K562 (cell line): ENCODE data around the gene VPS13D. TPM values are rescaled to one million over a fixed set of nuclear protein-coding genes. Genes with fewer than 3 reads are reported as not detected.

Experiments
- ATAC-seq: fragments of 200-7000 bp; cut with Tn5 transposase; 3 replicates; pipeline ENCODE4 v1.9.1; 2020; ENCODE audit warnings: moderate library complexity
- BruUV-seq: library from RNA; stranded (reverse); fragments of 400-500 nt; replicated peaks from 2 replicates; lab custom pipeline; 2021; lab: Mats Ljungman, UMichigan
- CTCF ChIA-PET: fragments of 300-600 bp; formaldehyde crosslinking; extraction: SDS; loops from one replicate; lab custom pipeline; 2021; ENCODE audit warnings: low intra/inter-chr PET ratio; lab: Yijun Ruan, JAX
- POLR2A ChIA-PET: fragments of 300-600, 350-650 bp; sonication (Branson Sonifier 250); formaldehyde crosslinking; extraction: SDS; loops from one replicate; lab custom pipeline; 2021; ENCODE audit warnings: antibody characterized with exemption, inconsistent platforms; lab: Yijun Ruan, JAX
- DNase-seq, 4 experiments: peaks; one replicate each; pipeline versions ENCODE4 v3.0.0 to v3.0.0-alpha.2; 2011 to 2018; ENCODE audit warnings: low spot score in 3 of 4, mixed read lengths in 3 of 4; ENCODE audit errors: extremely low read depth in 1 of 4
- FAIRE-seq: peaks from 2 replicates; lab custom pipeline; 2011; peaks lifted over from hg19 to GRCh38; lab: Jason Lieb, UNC
- H2AFZ ChIP-seq: 2 replicates; pipeline ENCODE4 v1.6.0; 2011; ENCODE audit warnings: low read depth, low read length, control low read depth, inconsistent platforms
- H3K27ac ChIP-seq: fragments of 200-600 bp; 3 replicates; pipeline ENCODE4 v1.8.0; 2011; ENCODE audit warnings: low read depth, mild to moderate bottlenecking, control low read depth, inconsistent platforms, low read length, moderate library complexity, mixed read lengths; ENCODE audit errors: extremely low read depth
- H3K27me3 ChIP-seq, 2 experiments: fragments of 300-600 bp in 1 of 2; 2 replicates in 1 of 2; 3 replicates in 1 of 2; pipeline versions ENCODE4 v1.6.0 to v1.8.0; 2011; ENCODE audit warnings: inconsistent platforms in 2 of 2, low read length in 2 of 2, mild to moderate bottlenecking in 1 of 2, mixed read lengths in 1 of 2, moderate library complexity in 1 of 2; ENCODE audit not compliant: control insufficient read depth in 2 of 2, insufficient read depth in 2 of 2
- H3K36me3 ChIP-seq: fragments of 300-600 bp; 3 replicates; pipeline ENCODE4 v1.8.0; 2011; ENCODE audit warnings: mild to moderate bottlenecking, low read length, inconsistent platforms; ENCODE audit not compliant: control insufficient read depth, insufficient read depth
- H3K4me1 ChIP-seq, 2 experiments: fragments of 200-600 bp in 1 of 2; replicated peaks in 1 of 2; 2 replicates in 1 of 2; 3 replicates in 1 of 2; pipeline versions ENCODE4 v1.5.1 to v1.8.0; 2011; ENCODE audit warnings: inconsistent platforms in 2 of 2, low read length in 2 of 2, mild to moderate bottlenecking in 1 of 2, mixed read lengths in 1 of 2, moderate library complexity in 1 of 2; ENCODE audit not compliant: control insufficient read depth in 2 of 2, insufficient read depth in 2 of 2
- H3K4me2 ChIP-seq: 2 replicates; pipeline ENCODE4 v1.6.1; 2011; ENCODE audit warnings: low read length, control low read depth, inconsistent platforms, mixed read lengths; ENCODE audit not compliant: insufficient read depth
- H3K4me3 ChIP-seq: fragments of 200-600 bp; sonication (generic), shearing (Covaris generic); 2 replicates; pipeline ENCODE4 v1.5.1; 2016; ENCODE audit warnings: control low read depth, inconsistent platforms
- H3K79me2 ChIP-seq: fragments of 200-600 bp; 3 replicates; pipeline ENCODE4 v1.8.0; 2011; ENCODE audit warnings: low read length, inconsistent platforms; ENCODE audit not compliant: control insufficient read depth, insufficient read depth
- H3K9ac ChIP-seq, 2 experiments: 2 replicates each; pipeline versions ENCODE4 v1.6.0 to v1.6.1; 2011; ENCODE audit warnings: low read depth in 2 of 2, low read length in 2 of 2, control low read depth in 1 of 2, inconsistent platforms in 1 of 2, mild to moderate bottlenecking in 1 of 2, mixed read lengths in 1 of 2; ENCODE audit not compliant: insufficient read depth in 1 of 2
- H3K9me1 ChIP-seq: one replicate; pipeline ENCODE4 v1.6.0; 2011; ENCODE audit warnings: inconsistent platforms, mild to moderate bottlenecking, low read length, moderate library complexity; ENCODE audit not compliant: control insufficient read depth, insufficient read depth
- H3K9me3 ChIP-seq: replicated peaks from 2 replicates; pipeline ENCODE4 v1.5.1; 2011; ENCODE audit warnings: low read depth, low read length, inconsistent platforms; ENCODE audit not compliant: control insufficient read depth, insufficient read depth
- H4K20me1 ChIP-seq: replicated peaks from 2 replicates; pipeline ENCODE4 v1.6.1; 2011; ENCODE audit warnings: low read length, inconsistent platforms, mixed read lengths; ENCODE audit not compliant: control insufficient read depth, insufficient read depth
- ATF4 ChIP-seq: fragments of 450-650 bp; formaldehyde crosslinking; IDR thresholded peaks from 2 replicates; pipeline ENCODE4 v1.4.0; 2022; ENCODE audit warnings: mild to moderate bottlenecking, moderate library complexity
- ATF7 ChIP-seq: fragments of 450-650 bp; IDR thresholded peaks from 2 replicates; pipeline ENCODE4 v1.7.1; 2014; ENCODE audit warnings: mild to moderate bottlenecking, moderate library complexity
- DMBX1 ChIP-seq: fragments of 250-450 bp; sonication (Bioruptor Pico); IDR thresholded peaks from 2 replicates; pipeline ENCODE4 v1.8.0; 2022; ENCODE audit warnings: inconsistent platforms, mild to moderate bottlenecking, moderate library complexity, borderline replicate concordance
- EZH2 ChIP-seq: IDR thresholded peaks from 2 replicates; pipeline ENCODE4 v1.6.1; 2012; ENCODE audit warnings: low read depth, mild to moderate bottlenecking, inconsistent platforms, low read length, borderline replicate concordance
- FIP1L1 ChIP-seq: fragments of 200-400 bp; formaldehyde crosslinking; IDR thresholded peaks from 2 replicates; pipeline ENCODE4 v1.6.1; 2018; ENCODE audit warnings: mild to moderate bottlenecking, low read depth, low read length; ENCODE audit not compliant: poor library complexity, severe bottlenecking
- FOXJ3 ChIP-seq: sonication (generic); formaldehyde crosslinking; IDR thresholded peaks from 2 replicates; pipeline ENCODE4 v1.4.0; 2020; ENCODE audit warnings: mild to moderate bottlenecking, missing genetic modification reagents
- HMBOX1 ChIP-seq: sonication (generic); IDR thresholded peaks from 2 replicates; pipeline ENCODE4 v1.6.1; 2016
- HSF4 ChIP-seq: fragments of 250-450 bp; sonication (Bioruptor Pico); IDR thresholded peaks from 2 replicates; pipeline ENCODE4 v2.1.2; 2022; ENCODE audit warnings: mild to moderate bottlenecking, moderate library complexity, borderline replicate concordance
- STAT5B ChIP-seq: fragments of 250-450 bp; sonication (Bioruptor Pico); IDR thresholded peaks from 2 replicates; pipeline ENCODE4 v1.8.0; 2021; ENCODE audit warnings: mild to moderate bottlenecking, inconsistent platforms
- TBP ChIP-seq: optimal IDR thresholded peaks from 2 replicates; pipeline ENCODE3; 2011; ENCODE audit warnings: low read depth, low read length, improper control_type of control experiment
- WHSC1 ChIP-seq: IDR thresholded peaks from one replicate; pipeline ENCODE4 v1.6.1; 2012; ENCODE audit warnings: low read length, control low read depth, inconsistent platforms
- ZBTB9 ChIP-seq: fragments of 450-650 bp; formaldehyde crosslinking; IDR thresholded peaks from 2 replicates; pipeline ENCODE4 v1.4.0; 2020; ENCODE audit warnings: mild to moderate bottlenecking, moderate library complexity
- ZNF134 ChIP-seq: fragments of 250-450 bp; sonication (Bioruptor Pico); conservative IDR thresholded peaks from 2 replicates; pipeline ENCODE4 v1.4.0; 2020
- ZNF766 ChIP-seq: fragments of 200-800 bp; sonication (Bioruptor generic); conservative IDR thresholded peaks from 2 replicates; pipeline ENCODE4 v1.6.1; 2016; ENCODE audit warnings: missing genetic modification characterization, missing compliant biosample characterization
- WGBS: fragments of 100-300 bp; shearing (Covaris generic); methylation state at CpG from one replicate; pipeline ENCODE4 v1.1.6; 2016; ENCODE audit warnings: low coverage, mixed read lengths; ENCODE audit not compliant: insufficient coverage; ENCODE audit errors: missing lambda C conversion rate; 5-methylcytosine and 5-hydroxymethylcytosine counted together
- in situ Hi-C: fragments of 300-500 bp; cut with MboI; formaldehyde crosslinking; loops from 4 replicates; pipeline ENCODE4 v1.15.0; 2018; ENCODE audit warnings: inconsistent platforms, mixed read lengths
- intact Hi-C: fragments of 100-400 bp; cut with micrococcal nuclease; formaldehyde crosslinking; loops from 2 replicates; pipeline ENCODE4 v1.14.2; 2022
- polyA plus RNA-seq, 8 experiments: library from polyadenylated mRNA; depleted of rRNA in 4 of 8; stranded (reverse) in 5 of 8; unstranded in 3 of 8; fragments of >200 nt; fragmentation: Nextera tagmentation in 2 of 8; fragmentation: Illumina TruSeq in 1 of 8; extraction: Ambion mirVana in 2 of 8; extraction: Trizol in 1 of 8; gene quantifications; 2 replicates each; pipeline versions ENCODE4 v1.2.1 to v1.2.3, GENCODE V29; 2011 to 2014; ENCODE audit warnings: inconsistent platforms in 1 of 8, missing spikeins in 1 of 8
- total RNA-seq, 7 experiments: library from RNA; depleted of rRNA in 6 of 7; stranded (reverse); fragments of >200 nt in 6 of 7; fragmentation: Illumina TruSeq in 2 of 7; extraction: Trizol in 2 of 7; gene quantifications; 2 replicates each; pipeline versions ENCODE4 v1.2.1 to v1.2.3, GENCODE V29; 2011 to 2021; ENCODE audit warnings: low replicate concordance in 1 of 7

The VPS13D gene
- total and polyA plus RNA-seq, 9 of the 15 experiments (the other 6 are each of a cell fraction or from before 2014, with no cell fraction given): 6.1 to 51.5 (median 38.5) TPM

GRCh38 chr1:12451560-12451900 is 221.7 kb downstream of the VPS13D start:
- H3K27ac ChIP-seq: peak overlapping the region; percentile 95
- 90% methylated on average over 3 of the region's 3 CpGs for WGBS
- no peak overlapping the region for H3K4me3 ChIP-seq
- H3K79me2 ChIP-seq: peaks cover 52% of the 10 kb centered on the region
- H2AFZ ChIP-seq: no peak overlapping the region
- peak; percentile 49; the same call in 1 of the 2 replicates for TF ChIP-seq HMBOX1
- no peak for TF ChIP-seq ATF7
- TF ChIP-seq FOXJ3: no peak
- peak; percentile 96 for TF ChIP-seq WHSC1
- H3K36me3 ChIP-seq: peaks cover 35% of the 10 kb centered on the region
- no TSS peak for BruUV-seq
- intact Hi-C loops: no loop called here
- H3K9me1 ChIP-seq: peaks cover 7% of the 10 kb centered on the region
- no peak for ATAC-seq
- ChIA-PET CTCF (no interaction called here), POLR2A (no interaction called here)
- no peaks in the 10 kb centered on the region for H3K9me3 ChIP-seq
- no peaks in the 10 kb centered on the region for H4K20me1 ChIP-seq
- no peak overlapping the region for H3K4me2 ChIP-seq
- H3K4me1 ChIP-seq: peaks cover 34 to 84% of the 10 kb centered on the region in 2 experiments
- DNase-seq: no peak
- peak overlapping the region in 1 of 2 experiments; percentile 0; a peak in 1 of 4 replicates for H3K9ac ChIP-seq
- no peak for FAIRE-seq
- in situ Hi-C loops: no loop called here
- H3K27me3 ChIP-seq: no peaks in the 10 kb centered on the region

GRCh38 chr1:12452262-12452661 is 222.4 kb downstream of the VPS13D start:
- Histone ChIP-seq H3K27me3 (no peaks in the 10 kb centered on the region), H3K4me2 (no peak overlapping the region), H3K4me1 (peaks cover 34 to 81% of the 10 kb centered on the region in 2 experiments), H3K4me3 (no peak overlapping the region), H3K27ac (0 out of 3 replicates have a peak overlapping the region, but pooled peaks have one; percentile 3), H3K9me1 (peaks cover 7% of the 10 kb centered on the region), H2AFZ (no peak overlapping the region), H3K36me3 (peaks cover 43% of the 10 kb centered on the region), H4K20me1 (no peaks in the 10 kb centered on the region), H3K9me3 (no peaks in the 10 kb centered on the region), H3K9ac (no peak overlapping the region), H3K79me2 (peaks cover 45% of the 10 kb centered on the region)
- in situ Hi-C loops (no loop called here), intact Hi-C loops (no loop called here)
- CTCF ChIA-PET: no interaction called here
- ATAC-seq (no peak), DNase-seq (no peak), FAIRE-seq (no peak)
- BruUV-seq: no TSS peak
- POLR2A ChIA-PET: interaction anchor here (0.7 kb wide), 2 partner anchors 125 to 235 kb away, joined by 3 read pairs; no protein-coding TSS in a partner anchor
- TF ChIP-seq HSF4 (CRISPR knock-in tag): 0 out of 2 replicates have a peak, but pooled peaks have one; percentile 2
- peak; percentile 12; the same call in 1 of the 2 replicates for TF ChIP-seq ATF4
- TF ChIP-seq ZNF766 (CRISPR knock-in tag): peak; percentile 39; the same call in 1 of the 2 replicates
- TF ChIP-seq STAT5B (CRISPR knock-in tag): no peak
- TF ChIP-seq ZNF134 (CRISPR knock-in tag): 0 out of 2 replicates have a peak, but pooled peaks have one; percentile 12
- TF ChIP-seq DMBX1 (CRISPR knock-in tag): peak; percentile 23; the same call in 1 of the 2 replicates
- no peak; the same call in 1 of the 2 replicates for TF ChIP-seq ZBTB9
- no peak for TF ChIP-seq EZH2
- no peak for TF ChIP-seq FIP1L1
- TF ChIP-seq WHSC1: peak; percentile 21
- no peak for TF ChIP-seq TBP
